ENCODE results near the gene C1QTNF9B.
A peak's percentile ranks its signal among the peaks of the same experiment; 100 is the strongest.
"Not testable (repeated sequence)": the region's sequence is repeated elsewhere in the genome, so short reads cannot be mapped to it uniquely, and the experiment has no call there.

C1QTNF9B gene

GRCh38 chr13:23893791-23894190 lies 3.5 kb downstream of the C1QTNF9B start:
- DNase-seq (ENCODE audit: low read depth), result not testable (repeated sequence)

- DNase-seq (ENCODE audit: low read depth), result no peak
Observed at GRCh38 chr13:23889615-23890607, 7.4 kb downstream of the C1QTNF9B start.

DNA sequence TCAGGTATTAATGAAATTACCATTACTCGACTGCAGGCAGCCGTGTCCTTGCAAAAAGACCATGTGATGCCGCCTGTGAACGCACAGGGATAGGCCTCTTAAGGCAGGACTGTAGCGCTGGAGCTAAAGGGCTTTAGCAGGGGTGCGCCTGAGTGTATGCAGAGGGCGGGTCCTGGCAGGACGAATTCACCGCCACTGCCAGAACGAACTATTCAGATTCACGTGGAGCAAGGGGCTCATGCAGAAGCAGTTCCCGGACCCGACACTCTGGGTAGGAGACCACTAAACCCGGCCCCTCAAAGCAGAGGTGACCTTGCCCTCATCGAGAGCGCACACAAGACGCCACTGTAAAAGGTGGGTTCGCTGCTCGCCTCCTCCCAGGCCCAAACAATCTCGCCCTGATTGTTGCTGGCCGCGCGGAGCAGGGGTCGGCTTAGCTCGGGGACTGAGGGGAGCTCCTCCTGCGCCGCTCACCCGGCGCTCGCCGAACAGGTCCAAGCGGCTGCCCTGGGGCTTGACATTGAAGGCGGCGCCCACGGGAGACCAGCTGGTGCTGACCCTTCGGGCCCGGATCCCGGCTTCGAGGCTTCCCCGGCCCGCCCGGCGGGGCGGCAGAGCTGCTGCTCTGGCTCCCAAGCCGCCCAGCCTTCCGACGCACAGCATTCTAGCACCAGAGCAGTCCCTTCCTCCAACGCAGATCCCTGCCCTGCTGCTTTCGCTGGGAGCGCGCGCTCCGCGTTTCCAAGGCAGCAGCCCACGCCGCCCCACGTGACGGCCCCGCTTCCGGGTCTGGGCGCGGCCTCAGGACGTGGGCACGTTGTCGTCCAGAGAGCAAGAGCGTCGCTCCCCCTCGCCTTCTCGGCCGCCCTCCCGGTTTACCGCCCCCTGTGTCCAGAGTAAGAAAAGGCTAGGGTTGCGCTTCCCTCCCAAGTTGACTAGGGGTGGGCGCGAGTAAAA lies 8.4 kb downstream of the C1QTNF9B start, which contains the start of gene MIPEP:
Gene MIPEP (minus strand): TSS at position 743 of the 957 bp plus-strand sequence. CDS start 80 bp downstream, at position 663.
- peak; percentile 73 for DNase-seq (ENCODE audit: low read depth)

DNA sequence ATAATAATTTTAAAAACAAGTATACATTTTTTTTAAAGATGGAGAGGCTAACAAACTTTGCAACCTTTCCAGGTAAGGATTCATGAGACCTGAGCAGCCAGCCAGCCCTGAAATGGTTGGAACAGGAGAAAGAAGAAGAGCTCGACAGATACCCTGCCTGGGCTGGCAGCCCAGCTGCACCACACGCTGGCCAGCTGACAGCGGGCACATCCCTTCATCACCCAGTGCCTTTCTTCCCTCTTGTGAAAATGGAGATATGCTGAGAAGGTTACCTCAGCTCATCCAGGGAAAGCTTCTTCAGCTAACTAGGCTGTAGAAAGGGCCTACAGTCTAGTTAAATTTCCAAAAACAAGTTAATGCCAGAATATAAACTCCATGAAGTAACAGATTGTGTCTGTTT lies 12.9 kb downstream of the C1QTNF9B start:
- not testable (repeated sequence) for DNase-seq (ENCODE audit: low read depth)

GRCh38 chr13:23883255-23883654 lies 14.0 kb downstream of the C1QTNF9B start:
- no peak for DNase-seq (ENCODE audit: low read depth)

DNA sequence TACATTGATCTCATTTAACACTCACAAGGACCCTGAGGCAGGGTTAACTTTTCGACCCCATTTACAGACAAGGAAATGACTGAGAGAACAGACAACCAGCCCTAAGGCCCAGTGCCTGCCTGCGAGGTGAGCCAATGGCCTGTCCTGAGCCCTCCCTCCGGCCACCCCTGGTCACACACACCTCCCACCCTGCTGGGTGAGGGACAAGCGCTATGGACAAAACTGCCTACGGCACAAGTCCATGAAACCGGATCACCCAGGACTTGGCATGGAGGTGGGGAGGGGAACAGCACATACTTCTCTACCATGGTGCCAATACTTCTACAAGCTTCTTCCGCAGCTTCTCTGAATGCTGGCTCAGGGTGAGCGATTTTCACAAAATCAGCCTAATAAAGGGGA lies 15.9 kb downstream of the C1QTNF9B start:
- DNase-seq (ENCODE audit: low read depth), result not testable (repeated sequence)

DNA sequence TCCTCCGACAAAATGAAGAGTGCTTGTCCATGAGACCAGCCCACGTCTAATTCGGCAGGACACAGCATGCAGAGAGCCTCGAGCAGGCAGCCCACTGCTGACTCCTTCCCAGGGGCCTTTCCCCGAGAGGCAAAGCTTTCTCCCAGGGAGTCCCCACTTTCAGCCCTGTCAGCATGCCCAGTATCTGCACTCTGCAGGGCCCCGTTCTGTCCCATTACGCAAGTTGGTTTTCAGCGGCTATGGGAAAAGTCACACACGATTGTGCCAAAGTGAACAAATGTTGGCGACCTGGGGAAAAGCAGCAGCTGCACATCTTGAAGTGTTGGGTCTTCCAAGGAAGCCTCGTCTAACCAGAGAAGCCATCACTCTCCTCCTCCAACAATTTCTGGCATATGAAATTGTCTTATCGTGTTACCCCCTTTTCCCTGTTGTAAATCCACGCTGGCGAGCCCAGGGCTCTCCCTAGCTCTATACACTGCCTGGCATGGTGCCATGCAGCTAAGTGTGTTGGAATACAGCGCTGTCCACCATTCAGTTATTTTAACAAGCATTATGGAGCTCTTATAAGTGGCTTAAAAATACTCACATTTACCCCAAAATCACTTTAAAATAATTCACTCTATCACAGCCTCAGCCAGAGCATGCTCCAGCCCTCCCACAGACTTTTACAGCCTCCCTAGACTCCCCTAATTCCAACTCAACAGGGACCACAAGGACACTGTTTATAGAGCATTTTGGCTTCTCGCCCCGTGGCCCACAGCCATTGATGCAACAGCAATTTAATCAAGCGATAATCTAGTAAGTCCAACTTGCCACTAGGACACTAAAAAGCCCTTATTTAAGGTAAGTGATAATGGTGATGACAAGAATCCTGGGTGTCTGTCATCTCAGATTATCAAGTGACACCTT lies 16.6 kb downstream of the C1QTNF9B start:
- not testable (repeated sequence) for DNase-seq (ENCODE audit: low read depth)

DNA sequence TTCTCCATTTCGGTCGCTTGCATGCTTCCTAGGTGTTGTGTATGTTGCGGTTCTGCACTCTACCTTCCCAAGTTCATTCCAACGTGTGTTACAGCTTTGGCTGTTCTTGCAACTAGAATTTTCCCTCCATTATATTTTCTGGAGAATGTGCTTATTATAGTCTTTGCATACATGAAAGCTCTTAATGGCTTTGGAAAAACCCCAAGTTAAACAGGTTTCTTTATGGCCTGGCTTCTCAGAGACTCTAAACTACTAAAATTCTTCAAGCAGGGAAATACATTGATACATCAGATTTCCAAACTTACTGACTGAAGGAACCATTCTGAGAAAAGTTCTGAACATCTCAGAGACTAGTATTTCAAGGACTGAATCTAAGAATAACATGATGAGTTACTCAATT lies 20.0 kb downstream of the C1QTNF9B start:
- no peak for DNase-seq (ENCODE audit: low read depth)

GRCh38 chr13:23876265-23876664 lies 21.0 kb downstream of the C1QTNF9B start:
- no peak for DNase-seq (ENCODE audit: low read depth)

DNA sequence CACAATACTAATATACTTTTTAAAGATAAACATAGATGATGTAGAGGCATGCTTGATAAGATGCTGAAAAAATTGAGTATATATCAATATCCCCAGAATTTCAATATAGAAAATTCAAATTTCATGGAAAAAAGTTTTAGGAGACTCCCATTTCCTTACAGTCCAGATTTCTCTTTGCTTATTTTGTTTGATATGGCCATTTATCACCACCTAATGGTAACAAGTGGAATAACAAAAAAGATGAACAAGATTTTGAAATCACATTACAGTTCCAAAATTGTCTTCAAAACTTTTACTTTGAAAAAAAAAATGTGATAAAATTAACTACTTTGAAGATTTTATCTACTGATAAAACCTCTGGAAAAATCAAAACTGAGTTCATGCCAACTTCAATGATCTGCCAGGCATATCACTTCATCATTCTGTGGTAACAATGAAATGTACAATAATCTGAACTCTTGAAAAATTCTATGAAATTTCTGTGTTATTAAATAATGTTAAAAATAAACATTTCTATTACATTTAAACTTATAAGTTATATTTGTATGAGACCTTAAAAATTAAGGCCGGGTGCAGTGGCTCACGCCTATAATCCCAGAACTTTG lies 25.6 kb downstream of the C1QTNF9B start:
- DNase-seq (ENCODE audit: low read depth), result no peak

GRCh38 chr13:23870356-23871140 lies 26.8 kb downstream of the C1QTNF9B start:
- no peak for DNase-seq (ENCODE audit: low read depth)

- DNase-seq (ENCODE audit: low read depth), result no peak
Observed at GRCh38 chr13:23868521-23868920, 28.8 kb downstream of the C1QTNF9B start.

- DNase-seq (ENCODE audit: low read depth), result no peak
Observed at GRCh38 chr13:23867027-23867491, 30.2 kb downstream of the C1QTNF9B start.

DNA sequence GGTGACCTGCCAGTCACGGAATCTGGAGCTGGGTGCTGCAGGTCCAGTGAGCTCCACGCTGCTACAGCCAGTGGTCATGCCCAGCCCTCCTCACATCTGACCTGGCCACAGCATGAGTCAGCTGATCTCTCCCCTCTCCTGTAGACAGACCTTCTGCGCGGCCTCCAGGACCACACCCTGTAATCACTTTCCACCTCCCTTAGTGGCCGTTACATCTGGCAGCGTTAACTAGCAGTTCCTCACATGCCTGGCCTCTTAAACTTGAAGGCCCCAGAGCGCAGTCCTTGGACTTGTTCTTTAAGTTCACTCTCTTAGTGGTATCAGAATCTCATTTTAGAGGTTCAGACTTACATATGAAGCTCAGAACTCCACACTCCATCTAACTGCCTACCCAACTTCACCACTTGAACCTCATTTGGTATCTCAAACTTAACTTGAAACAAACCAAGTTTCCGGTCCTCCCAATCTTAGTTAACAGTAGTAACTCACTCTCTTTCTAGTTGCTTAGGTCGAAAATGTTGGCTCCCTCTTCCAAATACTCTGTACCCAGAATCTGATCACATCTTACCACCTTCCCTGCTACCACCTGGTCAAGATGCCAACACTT lies 30.8 kb downstream of the C1QTNF9B start:
- DNase-seq (ENCODE audit: low read depth), result no peak

- no peak for DNase-seq (ENCODE audit: low read depth)
Observed at GRCh38 chr13:23865906-23866305, 31.4 kb downstream of the C1QTNF9B start.

DNA sequence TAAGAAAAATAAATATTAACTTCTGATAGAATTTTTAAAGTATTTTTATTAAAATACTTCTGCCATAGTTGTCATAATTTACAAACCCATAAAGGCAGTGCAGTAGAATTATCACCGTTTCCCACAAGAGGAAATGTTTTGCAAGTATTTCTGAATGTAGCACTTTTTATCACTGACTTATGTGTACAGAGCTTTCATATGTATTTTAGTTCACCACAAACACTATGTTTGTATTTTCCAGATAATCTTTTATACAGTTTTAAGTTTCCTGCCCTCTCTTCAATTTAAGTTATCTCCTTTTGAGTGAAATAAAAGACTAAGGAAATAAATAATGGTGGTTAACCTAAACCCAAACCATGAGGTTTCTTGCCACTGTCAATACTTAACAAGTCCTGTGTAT lies 32.3 kb downstream of the C1QTNF9B start:
- DNase-seq (ENCODE audit: low read depth), result no peak

GRCh38 chr13:23861310-23861709 lies 36.0 kb downstream of the C1QTNF9B start:
- no peak for DNase-seq (ENCODE audit: low read depth)

GRCh38 chr13:23859904-23860303 lies 37.4 kb downstream of the C1QTNF9B start:
- no peak for DNase-seq (ENCODE audit: low read depth)

- no peak for DNase-seq (ENCODE audit: low read depth)
Observed at GRCh38 chr13:23859455-23859854, 37.8 kb downstream of the C1QTNF9B start.

Data from stimulated activated CD8-positive, alpha-beta memory T cell treated with anti-CD3 and anti-CD28 coated beads, Interleukin-15, amount 100 ng/mL, for 1 hour (primary cell).